Thyroid gland (tissue), 4 donors: ENCODE measurements around the gene FAM83E. TPM values are rescaled to one million over a fixed set of nuclear protein-coding genes. Genes with fewer than 3 reads are reported as not detected.

Experiments used
- DNase-seq, 2 donors: peaks; one replicate each; pipeline ENCODE4 v3.0.0-alpha.2; 2019
- H3K27ac ChIP-seq, 3 donors: fragments of 200-600 bp; sonication (generic); 1 replicate in 2 of 3; 2 replicates in 1 of 3; pipeline ENCODE4 v1.5.1; 2016 to 2019; ENCODE audit warnings: mild to moderate bottlenecking in 1 of 3, moderate library complexity in 1 of 3
- H3K27me3 ChIP-seq: fragments of 200-600 bp; sonication (generic); one replicate; pipeline ENCODE4 v1.5.1; 2019
- H3K36me3 ChIP-seq, 2 donors: fragments of 200-600 bp; sonication (generic); one replicate each; pipeline ENCODE4 v1.5.1; 2016 to 2019
- H3K4me1 ChIP-seq, 2 donors: fragments of 200-600 bp; sonication (generic); one replicate each; pipeline ENCODE4 v1.5.1; 2017 to 2019
- H3K4me3 ChIP-seq, 3 donors: fragments of 200-600 bp; sonication (generic); replicated peaks in 1 of 3; 1 replicate in 2 of 3; 2 replicates in 1 of 3; pipeline ENCODE4 v1.5.1; 2016; ENCODE audit warnings: mild to moderate bottlenecking in 1 of 3
- H3K9me3 ChIP-seq: fragments of 200-600 bp; sonication (generic); one replicate; pipeline ENCODE4 v1.5.1; 2017
- POLR2A ChIP-seq, 2 donors: fragments of 450-650 bp; IDR thresholded peaks; one replicate each; pipeline ENCODE4 v1.6.1; 2017; ENCODE audit warnings: antibody characterized with exemption in 2 of 2, mild to moderate bottlenecking in 2 of 2, moderate library complexity in 1 of 2
- WGBS, 2 donors: methylation state at CpG; one replicate each; pipeline ENCODE4 v1.1.5; 2017; 5-methylcytosine and 5-hydroxymethylcytosine counted together
- intact Hi-C: fragments of 100-400 bp; cut with DNase I; formaldehyde crosslinking; loops from one replicate; pipeline ENCODE4 v1.15.1; 2023
- total RNA-seq, 4 donors: library from RNA; depleted of rRNA; stranded (reverse); fragments of >200 nt; gene quantifications; one replicate each; pipeline ENCODE4 v1.2.3, GENCODE V29; 2016
- TF ChIP-seq, protein P1 (sequence below), 6 experiments: fragments of 200-600 bp in 3 of 6; fragments of 450-650 bp in 3 of 6; sonication (generic) in 3 of 6; IDR thresholded peaks; one replicate each; pipeline ENCODE4 v1.5.1; 2016 to 2019; ENCODE audit warnings: antibody characterized with exemption in 6 of 6, mild to moderate bottlenecking in 2 of 6, inconsistent platforms in 1 of 6, moderate library complexity in 1 of 6

FAM83E gene
- total RNA-seq, 4 donors from 2014 or later, result not detected

DNA sequence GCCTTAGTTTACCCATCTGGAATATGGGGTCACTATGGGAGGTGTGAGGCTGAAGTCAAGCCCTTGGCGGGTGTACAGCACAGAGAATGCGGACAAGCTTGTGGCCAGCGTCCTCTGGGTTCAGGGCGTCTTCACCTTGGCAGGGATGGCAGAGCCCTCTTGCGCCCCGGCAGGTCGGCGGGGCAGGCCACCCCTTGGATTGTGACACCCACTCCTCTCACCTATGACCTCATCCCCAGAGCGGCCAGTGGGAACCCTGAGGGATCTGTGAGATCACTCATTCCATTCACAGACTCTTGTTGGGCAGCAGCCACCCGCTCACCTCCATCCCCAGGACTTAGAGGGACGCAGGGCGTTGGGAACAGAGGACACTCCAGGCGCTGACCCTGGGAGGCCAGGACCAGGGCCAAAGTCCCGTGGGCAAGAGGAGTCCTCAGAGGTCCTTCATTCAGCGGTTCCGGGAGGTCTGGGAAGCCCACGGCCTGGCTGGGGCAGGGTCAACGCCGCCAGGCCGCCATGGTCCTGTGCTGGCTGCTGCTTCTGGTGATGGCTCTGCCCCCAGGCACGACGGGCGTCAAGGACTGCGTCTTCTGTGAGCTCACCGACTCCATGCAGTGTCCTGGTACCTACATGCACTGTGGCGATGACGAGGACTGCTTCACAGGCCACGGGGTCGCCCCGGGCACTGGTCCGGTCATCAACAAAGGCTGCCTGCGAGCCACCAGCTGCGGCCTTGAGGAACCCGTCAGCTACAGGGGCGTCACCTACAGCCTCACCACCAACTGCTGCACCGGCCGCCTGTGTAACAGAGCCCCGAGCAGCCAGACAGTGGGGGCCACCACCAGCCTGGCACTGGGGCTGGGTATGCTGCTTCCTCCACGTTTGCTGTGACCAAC lies 8.2 kb downstream of the FAM83E start, which contains the start of gene SPACA4:
Gene SPACA4 (plus strand): TSS at position 280 of the 896 bp plus-strand sequence. CDS start 237 bp downstream, at position 517.
- no peak within 1 kb of the TSS for H3K4me3 ChIP-seq
- DNase-seq, result no peak
- no peaks in the 10 kb centered on the region for H3K4me1 ChIP-seq
- no peak within 1 kb of the TSS for H3K27ac ChIP-seq
- intact Hi-C loops, result no loop called here
- no peaks in the 10 kb centered on the region for H3K27me3 ChIP-seq
- no peaks in the 10 kb centered on the region for H3K36me3 ChIP-seq
- H3K9me3 ChIP-seq, result no peaks in the 10 kb centered on the region
- WGBS, 2 donors, result 91 to 92% methylated on average over 16 to 25 of the region's 39 CpGs
- no peak for TF ChIP-seq POLR2A (IDR thresholded peaks at IDR 0.05)
- TF ChIP-seq, protein P1, sequence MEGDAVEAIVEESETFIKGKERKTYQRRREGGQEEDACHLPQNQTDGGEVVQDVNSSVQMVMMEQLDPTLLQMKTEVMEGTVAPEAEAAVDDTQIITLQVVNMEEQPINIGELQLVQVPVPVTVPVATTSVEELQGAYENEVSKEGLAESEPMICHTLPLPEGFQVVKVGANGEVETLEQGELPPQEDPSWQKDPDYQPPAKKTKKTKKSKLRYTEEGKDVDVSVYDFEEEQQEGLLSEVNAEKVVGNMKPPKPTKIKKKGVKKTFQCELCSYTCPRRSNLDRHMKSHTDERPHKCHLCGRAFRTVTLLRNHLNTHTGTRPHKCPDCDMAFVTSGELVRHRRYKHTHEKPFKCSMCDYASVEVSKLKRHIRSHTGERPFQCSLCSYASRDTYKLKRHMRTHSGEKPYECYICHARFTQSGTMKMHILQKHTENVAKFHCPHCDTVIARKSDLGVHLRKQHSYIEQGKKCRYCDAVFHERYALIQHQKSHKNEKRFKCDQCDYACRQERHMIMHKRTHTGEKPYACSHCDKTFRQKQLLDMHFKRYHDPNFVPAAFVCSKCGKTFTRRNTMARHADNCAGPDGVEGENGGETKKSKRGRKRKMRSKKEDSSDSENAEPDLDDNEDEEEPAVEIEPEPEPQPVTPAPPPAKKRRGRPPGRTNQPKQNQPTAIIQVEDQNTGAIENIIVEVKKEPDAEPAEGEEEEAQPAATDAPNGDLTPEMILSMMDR (IDR thresholded peaks at IDR 0.05), result no peak

- no peak overlapping the region for H3K27ac ChIP-seq
- whole genome bisulfite sequencing, 2 donors, result 87 to 89% methylated on average over 7 to 9 of the region's 9 CpGs
- TF ChIP-seq, protein P1 (IDR thresholded peaks at IDR 0.05), result no peak
- TF ChIP-seq POLR2A (IDR thresholded peaks at IDR 0.05), result no peak
- H3K4me3 ChIP-seq, result no peak overlapping the region
- H3K36me3 ChIP-seq, result no peaks in the 10 kb centered on the region
- no peak for DNase-seq
- no peaks in the 10 kb centered on the region for H3K27me3 ChIP-seq
- no peaks in the 10 kb centered on the region for H3K4me1 ChIP-seq
- no peaks in the 10 kb centered on the region for H3K9me3 ChIP-seq
- intact Hi-C loops, result no loop called here
Measured at GRCh38 chr19:48603850-48604249, 11.0 kb downstream of the FAM83E start.

- WGBS, 2 donors, result 87 to 98% methylated on average over 22 to 34 of the region's 39 CpGs
- Histone ChIP-seq H3K27me3 (no peaks in the 10 kb centered on the region), H3K4me1 (no peaks in the 10 kb centered on the region), H3K4me3 (no peak overlapping the region), H3K27ac (no peak overlapping the region), H3K36me3 (no peaks in the 10 kb centered on the region), H3K9me3 (no peaks in the 10 kb centered on the region)
- TF ChIP-seq, protein P1 (IDR thresholded peaks at IDR 0.05), result no peak
- no peak for TF ChIP-seq POLR2A (IDR thresholded peaks at IDR 0.05)
- DNase-seq, result no peak
- intact Hi-C loops, result no loop called here
Measured at GRCh38 chr19:48603449-48603848, 11.4 kb downstream of the FAM83E start.

GRCh38 chr19:48603001-48603400 lies 11.9 kb downstream of the FAM83E start:
- intact Hi-C loops, result no loop called here
- Histone ChIP-seq H3K36me3 (no peaks in the 10 kb centered on the region), H3K4me3 (no peak overlapping the region), H3K9me3 (no peaks in the 10 kb centered on the region), H3K27me3 (no peaks in the 10 kb centered on the region), H3K4me1 (no peaks in the 10 kb centered on the region), H3K27ac (no peak overlapping the region)
- DNase-seq, result no peak
- WGBS, 2 donors, result 81 to 86% methylated on average over 9 of the region's 9 CpGs
- TF ChIP-seq, protein P1 (IDR thresholded peaks at IDR 0.05), result no peak
- no peak for TF ChIP-seq POLR2A (IDR thresholded peaks at IDR 0.05)
